Choroid plexus epithelial cell (primary cell): ENCODE measurements around the gene TNFAIP1.
A peak's percentile ranks its signal among the peaks of the same experiment; 100 is the strongest.
"Not testable (repeated sequence)": the region's sequence is repeated elsewhere in the genome, so short reads cannot be mapped to it uniquely, and the experiment has no call there.

Source experiments
- DNase-seq: peaks from one replicate; pipeline ENCODE4 v3.0.0-alpha.2; 2010; ENCODE audit warnings: low read depth
- H3K4me3 ChIP-seq: 2 replicates; pipeline ENCODE4 v1.5.1; 2011; ENCODE audit warnings: low read depth, mild to moderate bottlenecking, control low read depth, low read length, moderate library complexity
- CTCF ChIP-seq: conservative IDR thresholded peaks from 2 replicates; pipeline ENCODE4 v1.5.1; 2011; ENCODE audit warnings: low read depth, mild to moderate bottlenecking, control low read depth, inconsistent platforms, low read length, moderate library complexity

The TNFAIP1 gene

GRCh38 chr17:28335201-28335958 lies at the start of gene TNFAIP1, which contains the start of gene IFT20:
TNFAIP1 (plus strand) TSS chr17:28335761; CDS start chr17:28339522, 3,761 bp downstream.
IFT20 (minus strand) TSS chr17:28335472; CDS start chr17:28331985, 3,487 bp downstream.
- TF ChIP-seq CTCF, result peak; percentile 15
- peak; percentile 100 for DNase-seq
- peak within 1 kb of the TSS; percentile 91 for H3K4me3 ChIP-seq

GRCh38 chr17:28285965-28286364 lies 49.6 kb upstream of the TNFAIP1 start:
- no peak overlapping the region for H3K4me3 ChIP-seq
- DNase-seq, result no peak
- TF ChIP-seq CTCF, result no peak

GRCh38 chr17:28290703-28291102 lies 44.9 kb upstream of the TNFAIP1 start:
- no peak overlapping the region for H3K4me3 ChIP-seq
- TF ChIP-seq CTCF, result no peak
- no peak for DNase-seq

- DNase-seq, result no peak
- H3K4me3 ChIP-seq, result no peak overlapping the region
- TF ChIP-seq CTCF, result no peak
Observed at GRCh38 chr17:28291780-28292330, 43.7 kb upstream of the TNFAIP1 start.

GRCh38 chr17:28292878-28293277 lies 42.7 kb upstream of the TNFAIP1 start:
- DNase-seq, H3K4me3 ChIP-seq: not testable (repeated sequence)

GRCh38 chr17:28293994-28294393 lies 41.6 kb upstream of the TNFAIP1 start:
- no peak for DNase-seq
- no peak for TF ChIP-seq CTCF
- no peak overlapping the region for H3K4me3 ChIP-seq

GRCh38 chr17:28295677-28296578 lies 39.6 kb upstream of the TNFAIP1 start:
- DNase-seq, result no peak
- no peak for TF ChIP-seq CTCF
- no peak overlapping the region for H3K4me3 ChIP-seq
